A549 (cell line): ENCODE data around the gene COX10. TPM values are rescaled to one million over a fixed set of nuclear protein-coding genes. Genes with fewer than 3 reads are reported as not detected.
"Not testable (repeated sequence)": the region's sequence is repeated elsewhere in the genome, so short reads cannot be mapped to it uniquely, and the experiment has no call there.

Experiments
- ATAC-seq, 2 experiments: fragments of 200-7000 bp in 1 of 2; fragments of >200 bp in 1 of 2; cut with Nextera tagmentation in 1 of 2; cut with Tn5 transposase in 1 of 2; 3 replicates each; pipeline versions ENCODE4 v1.8.0 to v1.9.1; 2018 to 2020; ENCODE audit warnings: mild to moderate bottlenecking in 1 of 2, moderate library complexity in 1 of 2
- CTCF ChIA-PET: fragments of 300-600 bp; sonication (Branson Sonifier 250); formaldehyde crosslinking; extraction: SDS; loops from one replicate; lab custom pipeline; 2021; ENCODE audit warnings: antibody characterized with exemption, inconsistent platforms; lab: Yijun Ruan, JAX
- POLR2A ChIA-PET: fragments of 350-600 bp; formaldehyde crosslinking; extraction: SDS; loops from one replicate; lab custom pipeline; 2021; ENCODE audit warnings: antibody characterized with exemption, inconsistent platforms; lab: Yijun Ruan, JAX
- DNase-seq, 2 experiments: peaks; one replicate each; pipeline versions ENCODE4 v3.0.0 to v3.0.0-alpha.2; 2011 to 2016; ENCODE audit warnings: low read depth in 1 of 2, low spot score in 1 of 2
- FAIRE-seq: peaks from 2 replicates; lab custom pipeline; 2011; peaks lifted over from hg19 to GRCh38; lab: Jason Lieb, UNC
- H3K27ac ChIP-seq, 2 experiments: fragments of >200 bp; sonication (Bioruptor Twin); formaldehyde crosslinking; 3 replicates each; pipeline ENCODE4 v1.5.1; 2016 to 2017
- H3K4me1 ChIP-seq: fragments of >200 bp; sonication (Bioruptor Twin); formaldehyde crosslinking; 3 replicates; pipeline ENCODE4 v1.6.1; 2016
- H3K4me2 ChIP-seq: fragments of >200 bp; sonication (Bioruptor Twin); formaldehyde crosslinking; 3 replicates; pipeline ENCODE4 v1.6.1; 2016
- H3K4me3 ChIP-seq: fragments of >200 bp; sonication (Bioruptor Twin); formaldehyde crosslinking; 3 replicates; pipeline ENCODE4 v1.5.1; 2016
- H3K9me3 ChIP-seq: fragments of >200 bp; sonication (Bioruptor Twin); formaldehyde crosslinking; 3 replicates; pipeline ENCODE4 v1.6.1; 2016
- EHMT2 ChIP-seq: fragments of 200-600 bp; sonication (generic); IDR thresholded peaks from 2 replicates; pipeline ENCODE4 v1.6.1; 2016; ENCODE audit warnings: antibody characterized with exemption, low read depth, mild to moderate bottlenecking, moderate library complexity
- HOXA7 ChIP-seq: fragments of 250-450 bp; sonication (Bioruptor Pico); IDR thresholded peaks from 2 replicates; pipeline ENCODE4 v1.5.0; 2020; ENCODE audit warnings: mild to moderate bottlenecking, moderate library complexity
- NPAS2 ChIP-seq: fragments of 250-450 bp; sonication (Bioruptor Pico); IDR thresholded peaks from 2 replicates; pipeline ENCODE4 v1.8.0; 2022; ENCODE audit warnings: mild to moderate bottlenecking, moderate library complexity, borderline replicate concordance
- PHF8 ChIP-seq: fragments of 200-600 bp; sonication (generic); IDR thresholded peaks from 2 replicates; pipeline ENCODE4 v1.6.1; 2016; ENCODE audit warnings: low read depth, mild to moderate bottlenecking, antibody characterized with exemption, moderate library complexity, borderline replicate concordance
- WGBS: methylation state at CpG from one replicate; pipeline ENCODE4 v1.1.6; 2017; ENCODE audit errors: missing lambda C conversion rate; 5-methylcytosine and 5-hydroxymethylcytosine counted together
- polyA plus RNA-seq, 4 experiments: library from polyadenylated mRNA; depleted of rRNA in 3 of 4; stranded (reverse); fragments of >200 nt; fragmentation: RNase III in 1 of 4; extraction: RNeasy Plus Mini Kit Qiagen cat#74134 plus additional on column Dnase treatment in 1 of 4; gene quantifications; 2 replicates in 3 of 4; 3 replicates in 1 of 4; pipeline ENCODE4 v1.2.3, GENCODE V29; 2011 to 2017
- TF ChIP-seq, protein P1 (sequence below): fragments of >200 bp; sonication (Bioruptor Twin); formaldehyde crosslinking; IDR thresholded peaks from 3 replicates; pipeline ENCODE4 v1.5.1; 2016

COX10 gene
- polyA plus RNA-seq, 2 of the 4 experiments (the other 2 are of a cell fraction) = 15.1 to 25.8 TPM

DNA sequence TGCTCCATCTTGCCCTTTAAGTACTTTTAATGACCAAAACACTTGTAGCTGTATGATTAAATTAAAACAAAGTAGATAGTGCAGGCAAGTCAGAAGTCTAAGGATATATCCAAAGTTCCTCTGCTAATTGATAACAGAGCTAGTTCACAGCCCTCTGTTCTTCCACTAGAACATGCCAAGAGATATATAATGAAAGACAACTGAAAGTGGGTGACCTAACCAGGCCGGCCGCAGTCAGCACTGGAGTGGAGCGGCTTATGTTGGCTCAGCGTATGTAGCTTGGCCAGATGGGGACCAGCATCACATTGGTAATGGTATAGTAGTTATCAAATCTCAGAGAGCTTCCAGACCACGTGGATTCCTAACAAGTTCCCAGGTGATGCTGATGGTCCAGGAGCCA is 115.2 kb downstream of the COX10 start:
- H3K27ac ChIP-seq, ATAC-seq, FAIRE-seq, H3K4me2 ChIP-seq, H3K4me3 ChIP-seq, H3K4me1 ChIP-seq, CTCF ChIA-PET, H3K9me3 ChIP-seq, DNase-seq, POLR2A ChIA-PET: not testable (repeated sequence)
- WGBS = 82% methylated on average over 3 of the region's 5 CpGs

DNA sequence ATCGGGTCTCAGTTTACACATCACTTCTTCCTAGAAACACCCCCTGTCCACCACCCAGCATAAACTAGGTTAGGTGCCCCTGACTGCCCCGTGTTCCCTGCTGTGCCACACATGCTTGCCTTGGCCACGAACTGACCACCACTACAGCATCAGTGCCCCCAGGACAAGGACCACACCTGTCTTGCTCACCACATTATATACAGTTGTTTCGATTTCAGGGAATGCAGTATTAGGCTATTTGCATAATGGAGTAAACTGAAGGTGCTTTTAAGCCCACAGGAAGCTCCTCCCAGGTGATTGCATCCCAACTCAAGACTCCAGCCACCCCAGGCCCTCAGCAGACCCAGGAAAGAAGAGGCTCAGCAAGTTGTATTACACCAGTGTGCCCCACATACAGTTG is 117.1 kb downstream of the COX10 start:
- DNase-seq, POLR2A ChIA-PET, H3K9me3 ChIP-seq, H3K4me1 ChIP-seq, H3K4me2 ChIP-seq, ATAC-seq, FAIRE-seq, H3K4me3 ChIP-seq, H3K27ac ChIP-seq, CTCF ChIA-PET: not testable (repeated sequence)
- 94% methylated on average over 2 of the region's 4 CpGs for WGBS

DNA sequence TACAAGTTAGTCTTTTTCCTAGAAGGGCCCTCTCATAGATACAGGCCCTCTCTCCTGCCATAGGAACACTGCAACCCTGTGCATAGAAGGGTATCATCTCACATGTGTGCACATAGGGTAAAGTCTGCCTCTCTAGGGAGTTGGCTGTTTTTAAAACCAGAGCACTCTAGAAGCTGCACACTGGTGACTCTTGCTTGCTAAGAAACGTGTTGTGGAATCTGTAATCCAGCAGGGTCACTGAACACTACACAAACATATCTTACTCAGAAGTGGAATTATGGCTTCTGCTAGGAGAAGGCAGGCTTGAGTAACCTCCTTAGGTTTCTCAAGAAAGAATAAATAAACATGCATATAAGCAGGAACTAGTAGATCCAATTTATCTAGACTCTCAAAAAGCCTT is 121.5 kb downstream of the COX10 start:
- 64% methylated on average over 1 of the region's 1 CpG for WGBS
- ATAC-seq, POLR2A ChIA-PET, H3K4me1 ChIP-seq, DNase-seq, CTCF ChIA-PET, H3K4me2 ChIP-seq, H3K4me3 ChIP-seq, H3K27ac ChIP-seq, H3K9me3 ChIP-seq: not testable (repeated sequence)
- FAIRE-seq = peak; percentile 77

DNA sequence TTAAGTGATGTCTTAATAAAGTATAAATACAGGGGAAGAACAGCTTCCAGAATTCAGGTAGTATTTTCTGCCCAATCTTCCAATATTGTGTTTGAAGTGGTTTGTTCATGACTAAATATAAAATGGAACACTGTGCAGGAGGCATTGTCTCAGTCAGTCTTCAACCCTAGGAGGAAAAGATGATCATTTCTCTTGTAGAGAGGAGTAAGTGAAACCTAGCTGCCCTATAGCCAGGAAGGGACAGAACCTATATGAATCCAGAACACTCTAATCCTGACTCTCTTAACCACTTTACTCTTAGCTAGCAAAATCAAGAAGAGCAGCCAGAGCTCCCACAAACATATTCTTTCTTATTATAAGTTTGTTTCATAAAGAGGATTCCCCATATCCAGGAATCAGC is 122.2 kb downstream of the COX10 start:
- H3K4me2 ChIP-seq, FAIRE-seq, CTCF ChIA-PET, ATAC-seq, H3K27ac ChIP-seq, H3K9me3 ChIP-seq, H3K4me3 ChIP-seq, POLR2A ChIA-PET, DNase-seq, H3K4me1 ChIP-seq: not testable (repeated sequence)

DNA sequence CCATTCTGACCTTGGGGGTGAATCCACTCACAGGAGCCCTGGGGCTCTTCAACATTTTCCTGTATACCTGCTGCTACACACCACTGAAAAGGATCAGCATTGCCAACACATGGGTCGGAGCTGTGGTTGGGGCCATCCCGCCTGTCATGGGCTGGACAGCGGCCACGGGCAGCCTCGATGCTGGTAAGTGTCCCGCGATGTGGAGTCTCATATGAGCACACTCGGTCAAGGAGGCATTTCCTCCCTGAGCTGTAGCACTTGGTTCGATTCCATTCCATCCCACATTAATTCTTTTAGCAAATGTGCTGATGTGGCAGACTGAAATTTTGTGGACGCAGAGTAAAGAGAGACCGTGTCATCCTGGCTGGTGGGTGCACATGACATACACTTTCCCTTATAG is 122.7 kb downstream of the COX10 start:
- H3K9me3 ChIP-seq, H3K4me1 ChIP-seq, POLR2A ChIA-PET, DNase-seq, H3K4me3 ChIP-seq, CTCF ChIA-PET, FAIRE-seq, ATAC-seq, H3K27ac ChIP-seq, H3K4me2 ChIP-seq: not testable (repeated sequence)
- WGBS = 95% methylated on average over 11 of the region's 11 CpGs

DNA sequence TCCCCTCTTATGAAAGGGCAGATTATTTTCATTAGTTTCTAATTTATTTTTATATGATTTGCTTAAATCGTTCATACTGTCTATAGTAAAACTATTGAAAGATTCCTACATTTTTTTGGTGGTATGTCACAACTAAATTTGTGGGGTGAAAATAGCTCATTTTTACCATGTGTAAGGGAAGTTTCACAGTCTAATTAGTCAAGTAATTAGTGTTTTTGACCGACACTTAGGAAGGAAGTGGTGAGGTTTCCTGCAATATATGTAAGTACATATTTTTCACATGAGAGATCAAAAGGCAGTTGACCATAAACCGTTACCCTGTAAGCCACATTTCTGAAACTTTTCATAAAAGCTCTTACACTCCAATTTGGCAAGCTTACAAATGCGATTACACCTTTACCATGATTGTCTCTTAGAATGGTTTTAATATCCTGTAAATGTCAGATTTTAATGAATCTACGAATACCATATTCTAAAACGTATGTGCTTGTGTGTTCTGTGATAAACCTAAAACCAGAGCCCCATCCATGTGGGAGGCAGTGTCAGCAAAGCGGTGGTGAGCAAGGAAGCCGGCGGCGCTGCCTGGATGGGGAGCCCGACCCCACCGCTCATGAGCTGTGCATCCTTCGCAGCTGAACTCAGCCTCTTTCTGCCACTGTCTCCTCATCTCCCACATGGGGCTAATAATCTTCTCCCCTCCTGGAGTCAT is 123.5 kb downstream of the COX10 start:
- POLR2A ChIA-PET, H3K9me3 ChIP-seq, DNase-seq, H3K4me2 ChIP-seq, H3K4me3 ChIP-seq, H3K27ac ChIP-seq, CTCF ChIA-PET, ATAC-seq, H3K4me1 ChIP-seq: not testable (repeated sequence)
- peak; percentile 85 for FAIRE-seq
- 92% methylated on average over 13 of the region's 13 CpGs for WGBS

DNA sequence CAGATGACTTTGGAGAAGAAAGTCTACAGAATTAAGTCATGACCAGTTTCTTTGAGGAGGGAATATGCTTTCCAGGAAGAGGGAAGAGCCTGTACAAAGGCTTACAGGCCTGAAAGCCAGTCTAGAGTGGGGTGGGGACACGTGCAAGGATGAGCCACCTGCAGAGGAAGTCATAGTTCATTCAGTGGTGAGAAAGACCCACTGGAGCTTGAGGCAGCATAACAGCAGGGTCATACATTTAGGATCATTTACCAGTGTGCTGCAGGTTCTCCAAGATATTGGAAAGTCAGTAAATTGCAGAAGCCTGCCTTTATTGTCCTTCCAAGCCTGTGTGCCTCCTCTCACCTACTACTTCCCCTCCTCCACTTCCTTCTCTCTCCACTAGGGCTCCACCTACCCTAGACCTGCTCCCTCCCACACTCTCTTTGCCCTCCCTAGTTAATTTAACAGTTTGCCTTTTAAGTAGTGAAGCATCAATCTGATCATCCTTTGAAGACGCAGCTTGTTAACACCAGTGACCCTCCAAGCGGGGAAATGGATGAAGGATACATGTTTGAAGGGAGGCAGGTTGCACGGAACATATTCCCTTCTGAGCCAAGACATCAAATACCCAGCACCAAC is 127.2 kb downstream of the COX10 start:
- FAIRE-seq (no peak), ATAC-seq (peak; percentile 55 to 81; a peak in 3 of 6 replicates), DNase-seq (no peak)
- 75% methylated on average over 4 of the region's 4 CpGs for WGBS
- TF ChIP-seq NPAS2 (CRISPR knock-in tag) (no peak), PHF8 (no peak), EHMT2 (no peak), HOXA7 (CRISPR knock-in tag) (no peak)
- TF ChIP-seq, protein P1, sequence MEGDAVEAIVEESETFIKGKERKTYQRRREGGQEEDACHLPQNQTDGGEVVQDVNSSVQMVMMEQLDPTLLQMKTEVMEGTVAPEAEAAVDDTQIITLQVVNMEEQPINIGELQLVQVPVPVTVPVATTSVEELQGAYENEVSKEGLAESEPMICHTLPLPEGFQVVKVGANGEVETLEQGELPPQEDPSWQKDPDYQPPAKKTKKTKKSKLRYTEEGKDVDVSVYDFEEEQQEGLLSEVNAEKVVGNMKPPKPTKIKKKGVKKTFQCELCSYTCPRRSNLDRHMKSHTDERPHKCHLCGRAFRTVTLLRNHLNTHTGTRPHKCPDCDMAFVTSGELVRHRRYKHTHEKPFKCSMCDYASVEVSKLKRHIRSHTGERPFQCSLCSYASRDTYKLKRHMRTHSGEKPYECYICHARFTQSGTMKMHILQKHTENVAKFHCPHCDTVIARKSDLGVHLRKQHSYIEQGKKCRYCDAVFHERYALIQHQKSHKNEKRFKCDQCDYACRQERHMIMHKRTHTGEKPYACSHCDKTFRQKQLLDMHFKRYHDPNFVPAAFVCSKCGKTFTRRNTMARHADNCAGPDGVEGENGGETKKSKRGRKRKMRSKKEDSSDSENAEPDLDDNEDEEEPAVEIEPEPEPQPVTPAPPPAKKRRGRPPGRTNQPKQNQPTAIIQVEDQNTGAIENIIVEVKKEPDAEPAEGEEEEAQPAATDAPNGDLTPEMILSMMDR = no peak
- no peak overlapping the region for H3K4me2 ChIP-seq
- ChIA-PET POLR2A (no interaction called here), CTCF (interaction anchor here (0.7 to 1.5 kb wide), 2 partner anchors 26 to 48 kb away, joined by 3 read pairs; no protein-coding TSS in a partner anchor)
- no peaks in the 10 kb centered on the region for H3K4me1 ChIP-seq
- H3K4me3 ChIP-seq = no peak overlapping the region
- no peaks in the 10 kb centered on the region for H3K9me3 ChIP-seq
- no peak overlapping the region for H3K27ac ChIP-seq
